HUES6 (cell line): ENCODE measurements around the gene ESR1.

Source experiments
- H3K27ac ChIP-seq: 2 replicates; pipeline ENCODE4 v1.7.0; 2013; ENCODE audit warnings: low read depth, mild to moderate bottlenecking, low read length, inconsistent platforms
- H3K27me3 ChIP-seq: 2 replicates; pipeline ENCODE4 v1.6.1; 2013; ENCODE audit warnings: low read length; ENCODE audit not compliant: control insufficient read depth, insufficient read depth
- H3K36me3 ChIP-seq: 2 replicates; pipeline ENCODE4 v1.6.1; 2013; ENCODE audit warnings: low read length; ENCODE audit not compliant: control insufficient read depth, insufficient read depth
- H3K4me1 ChIP-seq: 2 replicates; pipeline ENCODE4 v1.6.1; 2013; ENCODE audit warnings: low read length; ENCODE audit not compliant: control insufficient read depth, insufficient read depth
- H3K4me3 ChIP-seq: 2 replicates; pipeline ENCODE4 v1.5.1; 2013; ENCODE audit warnings: low read depth, low read length
- H3K9ac ChIP-seq: one replicate; pipeline ENCODE4 v1.6.1; 2013; ENCODE audit warnings: mild to moderate bottlenecking, low read length
- H3K9me3 ChIP-seq: 2 replicates; pipeline ENCODE4 v1.6.1; 2013; ENCODE audit warnings: low read depth, low read length; ENCODE audit not compliant: control insufficient read depth, insufficient read depth

Gene ESR1

DNA sequence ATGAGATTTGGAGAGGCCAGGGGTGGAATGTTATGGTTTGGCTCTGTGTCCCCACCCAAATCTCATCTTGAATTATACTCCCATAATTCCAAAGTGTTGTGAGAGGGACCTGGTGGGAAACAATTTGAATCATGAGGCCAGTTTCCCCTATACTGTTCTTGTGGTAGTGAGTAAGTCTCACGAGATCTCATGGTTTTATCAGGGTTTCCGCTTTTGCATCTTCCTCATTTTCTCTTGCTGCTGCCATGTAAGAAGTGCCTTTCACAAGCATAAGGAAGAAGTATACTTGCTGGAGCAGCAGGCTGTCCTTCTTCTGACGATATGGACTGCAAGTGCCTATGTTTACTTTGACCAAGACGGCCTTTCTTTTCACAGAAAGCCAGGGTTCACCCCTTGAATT is 270.5 kb downstream of the ESR1 start:
- H3K4me1 ChIP-seq = peaks cover 3% of the 10 kb centered on the region; the same call in 1 of the 2 replicates
- H3K4me3 ChIP-seq = no peak overlapping the region
- H3K27ac ChIP-seq = no peak overlapping the region
- H3K9me3 ChIP-seq = peaks cover 34% of the 10 kb centered on the region
- H3K27me3 ChIP-seq = no peaks in the 10 kb centered on the region
- H3K36me3 ChIP-seq = no peaks in the 10 kb centered on the region
- H3K9ac ChIP-seq = no peak overlapping the region

DNA sequence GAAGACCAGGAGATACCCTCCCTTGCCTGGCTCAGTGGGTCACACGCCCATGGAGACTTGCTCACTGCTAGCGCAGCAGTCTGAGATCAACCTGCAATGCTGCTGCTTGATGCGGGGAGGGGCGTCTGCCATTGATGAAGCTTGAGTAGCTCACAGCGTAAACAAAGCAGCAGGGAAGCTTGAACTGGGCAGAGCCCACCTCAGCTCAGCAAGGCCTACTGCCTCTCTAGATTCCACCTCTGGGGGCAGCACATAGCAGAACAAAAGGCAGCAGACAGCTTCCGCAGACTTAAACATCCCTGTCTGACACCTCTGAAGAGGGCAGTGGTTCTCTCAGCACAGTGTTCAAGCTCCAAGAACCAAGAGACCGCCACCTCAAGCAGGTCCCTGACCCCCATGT is 271.3 kb downstream of the ESR1 start:
- Histone ChIP-seq H3K4me1 (peaks cover 3% of the 10 kb centered on the region; the same call in 1 of the 2 replicates), H3K9ac (no peak overlapping the region), H3K27ac (no peak overlapping the region), H3K36me3 (no peaks in the 10 kb centered on the region), H3K9me3 (peaks cover 34% of the 10 kb centered on the region), H3K4me3 (no peak overlapping the region), H3K27me3 (no peaks in the 10 kb centered on the region)

DNA sequence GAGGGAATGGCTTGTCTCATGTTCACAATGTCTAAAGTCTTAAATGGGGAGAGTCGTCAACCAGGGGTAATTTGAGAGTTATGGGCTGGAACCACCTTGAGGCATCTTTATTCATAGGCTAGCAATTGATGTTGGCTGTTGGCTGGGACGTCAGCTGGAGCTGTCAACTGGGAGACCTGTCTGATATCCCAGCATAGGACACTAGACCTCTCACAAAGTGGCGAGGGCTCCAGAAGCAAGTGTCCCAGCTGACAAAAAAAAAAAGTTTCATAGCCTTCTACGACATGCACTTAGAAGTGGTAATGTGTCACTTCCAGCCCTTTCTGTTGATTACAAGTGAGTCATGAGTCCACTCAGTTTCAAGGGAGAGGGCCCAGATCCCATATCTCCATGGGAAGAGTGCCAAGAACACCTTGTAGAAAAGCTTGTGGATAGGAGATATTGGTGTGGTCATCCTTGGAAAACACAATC is 278.0 kb downstream of the ESR1 start:
- Histone ChIP-seq H3K9ac (no peak overlapping the region), H3K9me3 (no peaks in the 10 kb centered on the region), H3K36me3 (no peaks in the 10 kb centered on the region), H3K27ac (no peak overlapping the region), H3K27me3 (no peaks in the 10 kb centered on the region), H3K4me1 (no peaks in the 10 kb centered on the region), H3K4me3 (no peak overlapping the region)

DNA sequence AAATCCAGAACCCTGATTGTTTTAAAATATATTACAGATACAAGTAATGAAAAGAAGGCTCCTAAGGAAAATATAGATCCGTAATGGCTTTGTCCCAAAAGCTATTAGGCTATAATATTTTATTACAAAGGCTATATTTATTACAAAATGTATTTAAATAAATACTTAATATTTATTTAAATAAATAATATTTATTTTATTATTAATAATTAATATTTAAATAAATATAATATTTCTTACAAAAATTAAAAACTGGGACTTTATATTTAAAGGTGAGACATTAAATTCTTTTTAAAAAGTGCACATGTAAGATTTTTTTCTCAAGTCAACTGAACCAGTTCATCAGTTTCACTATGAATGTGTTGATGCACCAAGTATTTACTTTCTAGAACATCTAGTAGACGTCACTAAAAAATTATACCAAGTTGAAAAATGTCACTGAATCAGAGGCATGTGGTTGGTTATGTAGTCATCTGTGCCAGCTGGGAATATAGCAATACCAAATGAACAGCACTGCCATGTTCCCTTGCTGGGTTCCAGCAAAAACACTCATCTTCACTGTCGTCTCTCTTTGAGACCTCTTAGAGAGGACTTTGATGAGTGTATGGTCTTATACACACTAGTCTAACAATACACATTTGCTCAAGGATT is 278.9 kb downstream of the ESR1 start:
- H3K27ac ChIP-seq = no peak overlapping the region
- H3K9me3 ChIP-seq = no peaks in the 10 kb centered on the region
- no peaks in the 10 kb centered on the region for H3K4me1 ChIP-seq
- H3K4me3 ChIP-seq = no peak overlapping the region
- H3K27me3 ChIP-seq = no peaks in the 10 kb centered on the region
- no peaks in the 10 kb centered on the region for H3K36me3 ChIP-seq
- no peak overlapping the region for H3K9ac ChIP-seq

DNA sequence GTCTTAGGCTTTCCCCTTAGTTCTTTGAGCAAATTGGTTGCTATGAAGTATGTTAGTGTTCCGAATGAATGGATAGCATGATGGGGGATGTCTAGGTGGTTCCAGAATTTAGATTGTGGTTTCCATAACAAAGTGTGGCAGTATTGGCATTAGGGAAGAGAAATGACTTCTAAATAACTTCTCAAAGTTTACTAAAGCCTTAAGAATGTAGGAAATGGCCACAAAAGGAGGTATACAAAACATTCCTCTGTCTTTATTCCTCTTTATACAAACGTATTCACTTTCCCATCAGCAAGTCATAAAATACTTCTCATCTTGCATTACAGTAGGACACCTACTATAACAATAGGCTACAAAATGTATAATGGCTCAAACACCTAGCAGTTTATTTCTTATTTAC is 279.6 kb downstream of the ESR1 start:
- no peaks in the 10 kb centered on the region for H3K27me3 ChIP-seq
- no peaks in the 10 kb centered on the region for H3K4me1 ChIP-seq
- H3K36me3 ChIP-seq = no peaks in the 10 kb centered on the region
- H3K27ac ChIP-seq = no peak overlapping the region
- no peak overlapping the region for H3K9ac ChIP-seq
- H3K9me3 ChIP-seq = no peaks in the 10 kb centered on the region
- no peak overlapping the region for H3K4me3 ChIP-seq

DNA sequence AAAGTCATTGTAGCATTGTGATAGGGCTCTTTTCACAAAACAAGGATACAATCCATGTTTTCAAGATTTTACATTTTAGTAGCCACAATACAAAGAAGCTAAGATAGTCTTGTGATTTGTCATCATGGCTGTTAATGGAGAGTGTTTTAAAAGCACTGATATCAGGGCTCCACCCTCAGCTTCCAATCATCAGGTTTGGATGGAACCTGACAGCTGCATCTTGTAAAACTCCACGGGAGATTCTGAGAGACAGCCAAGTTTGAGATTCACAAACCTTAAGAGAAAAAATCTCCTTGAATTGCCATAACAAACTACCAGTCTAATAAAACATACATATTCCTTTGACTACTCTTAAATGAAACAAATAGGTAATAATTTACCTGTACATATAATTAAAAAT is 280.2 kb downstream of the ESR1 start:
- Histone ChIP-seq H3K27me3 (no peaks in the 10 kb centered on the region), H3K4me1 (no peaks in the 10 kb centered on the region), H3K9ac (no peak overlapping the region), H3K4me3 (no peak overlapping the region), H3K27ac (no peak overlapping the region), H3K9me3 (no peaks in the 10 kb centered on the region), H3K36me3 (no peaks in the 10 kb centered on the region)

DNA sequence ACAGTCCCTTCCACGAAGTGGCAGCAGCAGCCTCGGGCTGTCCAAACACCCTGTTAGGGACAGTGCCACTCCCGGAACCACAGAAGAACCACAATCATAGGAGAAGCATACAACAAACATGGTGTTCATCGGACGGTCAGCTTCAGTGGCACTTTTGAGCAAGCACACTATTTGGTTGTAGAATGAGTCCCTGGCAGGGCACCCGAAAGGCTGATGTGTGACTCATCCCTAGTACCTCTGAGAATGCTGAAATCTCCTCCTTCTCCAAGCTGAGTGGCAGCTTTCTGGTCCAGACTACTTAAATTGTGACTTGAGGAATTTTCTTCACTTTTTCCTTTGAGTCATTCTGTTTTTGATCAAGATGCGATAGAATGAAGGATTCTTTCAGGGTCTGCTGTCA is 282.5 kb downstream of the ESR1 start:
- Histone ChIP-seq H3K9me3 (no peaks in the 10 kb centered on the region), H3K36me3 (no peaks in the 10 kb centered on the region), H3K9ac (no peak overlapping the region), H3K27me3 (no peaks in the 10 kb centered on the region), H3K27ac (no peak overlapping the region), H3K4me3 (no peak overlapping the region), H3K4me1 (peaks cover 7% of the 10 kb centered on the region; the same call in 1 of the 2 replicates)

DNA sequence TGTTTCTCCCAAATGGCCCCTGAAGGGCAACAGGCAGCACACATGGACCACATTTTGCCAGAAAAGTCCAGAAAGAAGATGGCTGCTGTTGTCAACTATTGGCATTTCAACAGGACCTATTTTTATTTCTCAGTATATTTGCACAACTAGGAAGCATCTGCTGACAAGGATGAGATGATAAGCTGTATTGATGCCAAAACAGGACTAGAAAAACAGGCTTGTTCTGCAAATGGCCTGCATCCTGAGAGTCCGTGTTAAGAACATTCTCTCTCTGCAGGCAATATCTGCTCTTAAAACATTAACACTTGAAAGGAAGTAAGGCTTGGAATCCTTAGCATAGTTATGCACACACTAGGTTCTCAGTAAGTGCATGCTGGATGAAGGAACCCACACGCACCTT is 283.7 kb downstream of the ESR1 start:
- Histone ChIP-seq H3K4me3 (no peak overlapping the region), H3K36me3 (no peaks in the 10 kb centered on the region), H3K9me3 (no peaks in the 10 kb centered on the region), H3K9ac (no peak overlapping the region), H3K27me3 (no peaks in the 10 kb centered on the region), H3K27ac (no peak overlapping the region), H3K4me1 (peaks cover 8% of the 10 kb centered on the region; the same call in 1 of the 2 replicates)

DNA sequence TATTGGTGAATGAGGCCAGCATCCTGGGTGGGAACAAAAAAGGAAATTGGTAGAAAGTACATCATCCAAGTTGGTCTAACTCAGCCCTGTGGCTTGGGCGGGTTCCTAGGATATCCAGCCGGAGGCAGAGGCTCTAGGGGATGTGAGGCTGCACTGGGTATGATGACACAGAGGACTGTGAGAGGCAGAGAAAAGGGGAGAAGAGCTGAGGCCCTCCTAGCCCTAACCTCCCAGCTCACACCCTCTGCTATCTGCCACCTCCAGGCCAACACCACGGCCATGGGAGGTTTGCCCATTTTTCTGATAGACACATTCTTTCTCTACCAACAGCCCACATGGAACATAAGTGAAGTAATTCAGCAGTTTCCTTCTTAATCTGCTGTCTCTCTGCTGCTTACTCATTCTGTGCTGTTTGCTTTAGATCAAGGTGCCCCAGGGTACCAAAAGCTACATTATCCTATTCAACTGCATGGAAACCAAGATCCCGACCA is 284.4 kb downstream of the ESR1 start:
- Histone ChIP-seq H3K9ac (no peak overlapping the region), H3K27me3 (no peaks in the 10 kb centered on the region), H3K9me3 (no peaks in the 10 kb centered on the region), H3K36me3 (no peaks in the 10 kb centered on the region), H3K4me1 (peaks cover 8% of the 10 kb centered on the region; the same call in 1 of the 2 replicates), H3K4me3 (no peak overlapping the region), H3K27ac (no peak overlapping the region)

DNA sequence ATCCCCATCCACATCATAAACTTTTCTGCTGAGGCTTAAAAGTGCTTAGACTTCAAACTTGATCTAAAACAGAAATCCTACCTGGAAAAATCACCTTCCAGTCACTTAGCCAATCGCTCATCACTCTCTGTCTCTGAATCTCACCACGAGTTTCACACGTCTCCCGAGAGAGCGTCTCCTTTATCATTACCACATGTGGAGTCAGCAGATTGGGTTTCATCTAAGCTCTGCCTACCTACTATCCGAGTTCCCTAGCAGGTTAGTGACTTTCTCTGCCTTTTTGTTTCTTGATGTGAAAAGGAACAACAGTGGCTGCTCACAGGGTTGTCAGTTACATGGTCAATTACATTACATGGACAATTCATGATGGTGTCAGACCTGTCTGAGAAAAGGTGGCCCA is 286.2 kb downstream of the ESR1 start:
- Histone ChIP-seq H3K4me3 (no peak overlapping the region), H3K36me3 (no peaks in the 10 kb centered on the region), H3K27ac (no peak overlapping the region), H3K9ac (no peak overlapping the region), H3K27me3 (no peaks in the 10 kb centered on the region), H3K9me3 (no peaks in the 10 kb centered on the region), H3K4me1 (peaks cover 8% of the 10 kb centered on the region; the same call in 1 of the 2 replicates)

DNA sequence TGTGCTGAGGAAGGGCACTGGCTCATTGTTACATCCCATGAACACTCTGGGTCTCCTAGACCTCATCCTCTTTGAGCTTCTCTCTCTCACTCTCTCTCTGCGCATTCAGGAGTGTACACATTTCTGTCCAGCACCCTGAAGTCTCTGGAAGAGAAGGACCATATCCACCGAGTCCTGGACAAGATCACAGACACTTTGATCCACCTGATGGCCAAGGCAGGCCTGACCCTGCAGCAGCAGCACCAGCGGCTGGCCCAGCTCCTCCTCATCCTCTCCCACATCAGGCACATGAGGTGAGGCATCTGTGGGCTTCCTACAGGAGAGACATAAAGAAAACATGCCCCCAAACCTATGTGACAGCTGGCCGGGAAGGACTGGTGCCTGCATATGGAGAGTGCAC is 286.8 kb downstream of the ESR1 start:
- no peaks in the 10 kb centered on the region for H3K36me3 ChIP-seq
- no peak overlapping the region for H3K4me3 ChIP-seq
- H3K27me3 ChIP-seq = no peaks in the 10 kb centered on the region
- no peak overlapping the region for H3K27ac ChIP-seq
- no peaks in the 10 kb centered on the region for H3K9me3 ChIP-seq
- H3K4me1 ChIP-seq = peaks cover 8% of the 10 kb centered on the region; the same call in 1 of the 2 replicates
- no peak overlapping the region for H3K9ac ChIP-seq
